ENCODE results near the gene OR10C1.

OR10C1 gene

GRCh38 chr6:29478740-29479139, 39.6 kb downstream of the OR10C1 start:
- DNase-seq: no peak

DNA sequence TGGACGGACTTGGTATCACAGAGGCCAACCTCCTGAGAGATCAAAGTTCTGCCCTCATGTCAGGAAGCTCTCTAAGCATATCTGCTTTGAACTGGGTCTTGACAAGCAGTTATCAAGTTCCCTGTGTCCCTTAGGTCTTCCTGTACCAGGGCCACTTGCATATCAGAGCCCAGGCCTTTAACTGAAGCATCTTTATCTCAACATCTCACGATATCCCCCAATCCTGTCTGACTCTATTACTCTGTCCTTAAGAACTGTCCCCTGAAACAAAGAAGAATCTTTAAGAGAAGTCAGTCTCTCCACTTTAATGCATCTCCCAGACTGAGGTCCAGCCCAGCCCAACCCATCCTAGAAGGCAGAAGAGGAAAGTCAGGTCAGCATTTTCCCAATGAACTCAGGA, 40.5 kb downstream of the OR10C1 start:
- DNase-seq: no peak

DNA sequence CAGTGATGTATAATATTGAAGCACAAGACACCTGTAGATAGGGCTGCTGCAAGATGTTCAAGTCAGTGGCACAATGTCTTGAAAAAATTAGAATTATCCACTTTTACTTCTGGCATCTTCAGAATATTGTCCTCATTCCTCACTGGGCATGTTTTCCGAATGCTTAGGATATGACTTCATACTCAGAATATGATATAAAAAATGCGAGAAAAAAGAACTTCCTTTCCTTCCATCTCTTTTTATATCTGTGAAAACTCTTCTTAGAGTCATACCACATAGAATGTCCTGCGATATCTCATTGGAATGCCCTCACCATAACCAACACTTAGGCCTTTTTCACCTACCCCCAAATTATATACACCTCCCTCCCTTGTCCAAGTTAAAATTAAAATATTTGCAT, 44.1 kb downstream of the OR10C1 start:
- no peak for DNase-seq

DNA sequence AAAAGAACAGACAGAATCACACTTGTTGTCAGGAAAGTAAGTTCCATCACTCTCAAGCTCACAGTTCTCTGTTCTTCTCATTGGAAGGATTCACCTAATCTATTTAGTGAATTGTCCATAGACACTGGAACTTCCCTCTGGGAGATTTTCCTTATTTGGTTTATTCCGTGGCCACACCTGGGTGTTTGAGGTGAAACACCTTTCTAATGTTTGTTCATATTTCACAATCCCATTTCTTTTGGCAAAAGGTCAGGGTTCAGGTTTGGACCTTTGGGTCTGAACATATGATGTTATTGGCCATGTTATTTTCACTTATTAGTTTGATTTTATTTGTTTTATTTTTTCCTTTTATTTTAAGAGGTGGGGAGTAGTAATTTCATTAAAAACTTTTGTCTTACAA, 44.6 kb downstream of the OR10C1 start:
- DNase-seq: no peak

DNA sequence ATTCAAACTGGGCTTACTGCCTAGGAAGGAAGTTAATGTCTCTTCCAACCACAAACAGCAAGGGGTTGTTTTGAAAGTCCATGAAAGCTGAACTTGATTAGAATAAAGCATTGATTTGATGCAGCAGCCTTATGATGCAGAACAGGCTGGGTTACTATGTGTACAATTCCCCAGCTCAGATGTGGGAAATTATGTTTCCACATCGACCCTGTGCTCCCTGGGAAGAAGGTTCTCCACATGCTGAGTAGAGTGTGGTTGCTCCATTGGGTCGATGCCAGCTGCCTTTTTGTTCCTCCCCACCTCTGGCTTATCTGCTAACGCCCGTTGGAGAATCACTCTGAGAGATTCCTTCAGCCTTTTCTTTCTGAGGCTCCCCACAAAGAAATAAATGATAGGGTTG, 47.5 kb downstream of the OR10C1 start:
- DNase-seq: no peak

DNA sequence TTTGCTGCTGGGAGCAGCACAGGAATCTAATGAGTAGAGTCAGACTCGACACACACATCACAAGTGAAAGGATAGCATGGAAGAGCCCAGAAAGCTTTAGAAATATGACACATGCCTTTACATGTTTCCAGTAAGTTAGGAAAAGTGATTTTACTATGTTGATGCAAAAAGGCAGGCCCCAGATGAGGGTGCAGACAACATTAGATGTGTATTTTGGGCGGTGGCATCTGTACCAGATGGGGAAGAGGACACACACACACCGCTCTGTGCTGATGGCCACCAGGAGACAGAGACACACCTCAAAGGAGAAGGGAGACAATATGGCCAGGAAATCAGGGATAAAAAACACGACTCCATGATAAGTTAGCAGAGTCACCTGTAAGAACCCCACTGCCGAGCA, 48.0 kb downstream of the OR10C1 start:
- DNase-seq: no peak

DNA sequence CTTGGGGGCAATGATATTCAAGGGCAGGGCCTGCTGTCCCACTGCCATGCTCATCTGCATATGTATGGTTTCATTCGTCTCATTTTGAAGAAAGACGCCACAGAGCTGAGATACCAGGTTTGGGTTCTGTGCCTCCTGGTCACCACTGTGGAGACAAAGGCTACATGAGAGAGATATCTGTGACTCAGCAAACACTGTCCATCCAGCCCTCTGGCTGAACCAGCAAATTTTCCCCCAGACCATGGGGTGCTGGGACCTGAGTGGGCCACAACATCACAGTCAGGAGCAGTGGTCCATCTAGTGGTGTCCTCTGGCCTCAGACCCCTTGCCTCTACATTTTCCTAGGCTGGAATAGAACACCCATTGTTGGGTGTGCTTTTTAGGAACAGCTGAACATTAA, 48.6 kb downstream of the OR10C1 start, which contains the start of gene MAS1L:
MAS1L (minus strand) TSS at position 297 of the 400 bp plus-strand sequence; CDS start at position 243, 54 bp downstream.
- DNase-seq: no peak

DNA sequence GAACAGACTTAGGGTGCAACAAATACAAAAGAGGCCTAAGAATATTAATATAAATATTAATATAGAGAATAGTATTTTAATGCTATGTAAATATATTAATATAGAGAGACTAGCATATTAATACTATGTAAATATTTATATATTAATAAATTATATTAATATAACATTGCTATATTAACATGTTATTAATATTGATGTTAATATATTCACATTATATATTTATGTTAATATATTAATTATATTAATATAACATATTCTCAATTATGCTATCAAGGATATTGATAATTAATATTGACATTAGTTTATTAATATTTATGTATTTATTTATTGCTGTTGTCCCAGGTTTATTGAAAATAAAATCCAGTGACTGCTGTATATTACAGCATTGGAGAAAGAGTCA, 49.8 kb downstream of the OR10C1 start:
- DNase-seq: no peak

DNA sequence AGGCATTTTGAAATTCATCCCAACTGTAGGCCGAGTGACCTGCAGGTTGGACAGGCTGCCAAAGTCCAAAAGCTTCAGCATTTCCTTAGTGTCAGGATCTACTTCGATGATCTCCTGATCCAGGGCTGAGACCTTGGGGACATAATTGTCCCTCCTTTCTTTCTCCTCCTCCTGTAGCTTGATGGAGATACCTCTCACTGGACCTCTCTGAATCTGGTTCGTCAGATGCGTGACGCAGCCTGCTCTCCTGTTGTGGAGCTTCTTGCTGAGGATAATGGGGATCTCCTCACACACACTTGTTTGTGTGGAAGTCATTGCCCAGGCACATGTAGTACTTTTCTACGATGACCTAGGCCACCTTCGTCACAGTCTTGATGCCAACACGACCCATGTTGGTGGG, 50.2 kb downstream of the OR10C1 start:
- DNase-seq: no peak

DNA sequence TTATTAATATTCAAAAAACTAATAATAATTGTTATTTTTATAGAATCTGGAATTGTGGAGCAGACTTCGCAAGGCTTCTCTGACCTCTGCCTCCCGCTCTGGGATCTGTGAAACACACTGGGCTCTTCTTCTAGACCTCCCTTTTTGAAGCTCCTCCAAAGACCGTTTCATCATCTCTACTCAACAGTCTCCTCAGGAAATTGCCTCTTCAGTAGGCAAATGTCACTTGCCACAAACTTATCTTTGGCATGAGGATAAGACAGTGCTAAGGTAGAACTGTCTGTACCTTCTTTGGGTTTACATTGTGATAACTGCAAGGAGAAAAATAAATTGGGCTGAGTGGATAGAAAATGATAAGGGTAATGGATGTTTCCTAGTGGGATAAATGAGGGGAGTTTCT, 50.9 kb downstream of the OR10C1 start:
- no peak for DNase-seq

- no peak for DNase-seq
These were observed 51.4 kb downstream of the OR10C1 start for GRCh38 chr6:29490552-29490951.

All from NCI-H526 (cell line).